GM20000 (cell line): ENCODE data around the gene DOK7.

Experiments used
- DNase-seq: peaks from one replicate; pipeline ENCODE4 v3.0.0; 2012; ENCODE audit warnings: low spot score
- CTCF ChIP-seq: IDR thresholded peaks from 2 replicates; pipeline ENCODE4 v1.5.1; 2012; ENCODE audit warnings: mild to moderate bottlenecking, control low read depth; ENCODE audit errors: extremely low read depth, missing control alignments

The DOK7 gene

DNA sequence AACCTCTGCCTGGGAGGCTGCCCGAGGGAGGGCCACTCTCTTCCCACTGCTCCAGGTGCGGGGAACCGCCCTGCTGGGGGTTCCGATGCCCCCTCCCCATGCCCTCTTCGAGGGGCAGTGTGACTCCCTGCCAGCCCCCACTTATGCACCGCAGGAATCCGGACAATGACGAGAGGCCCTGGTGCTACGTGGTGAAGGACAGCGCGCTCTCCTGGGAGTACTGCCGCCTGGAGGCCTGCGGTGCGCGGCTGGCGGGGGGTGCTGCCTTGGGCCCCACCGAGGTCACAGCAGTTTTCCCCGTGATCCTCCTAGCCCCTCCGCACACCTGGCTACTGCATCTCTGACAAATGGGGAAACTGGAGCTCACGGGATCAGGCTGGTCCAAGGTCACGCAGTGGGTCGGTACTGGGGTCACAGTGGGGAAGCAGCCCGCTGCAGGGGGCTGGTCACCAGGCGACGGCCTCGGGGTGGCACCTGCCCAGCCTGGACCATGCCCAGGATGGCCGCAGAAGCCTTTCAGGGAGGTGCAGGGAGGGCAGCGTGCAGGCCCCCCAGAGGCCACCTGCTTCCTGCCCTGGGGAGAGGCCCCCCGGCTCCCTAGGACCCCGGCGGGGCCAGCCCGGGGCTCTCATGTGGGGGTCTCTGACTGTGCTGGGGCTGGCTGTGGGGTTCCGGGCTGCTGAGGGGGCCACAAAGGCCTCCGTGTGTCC is 17.8 kb upstream of the DOK7 start:
- TF ChIP-seq CTCF: no peak
- DNase-seq: no peak

DNA sequence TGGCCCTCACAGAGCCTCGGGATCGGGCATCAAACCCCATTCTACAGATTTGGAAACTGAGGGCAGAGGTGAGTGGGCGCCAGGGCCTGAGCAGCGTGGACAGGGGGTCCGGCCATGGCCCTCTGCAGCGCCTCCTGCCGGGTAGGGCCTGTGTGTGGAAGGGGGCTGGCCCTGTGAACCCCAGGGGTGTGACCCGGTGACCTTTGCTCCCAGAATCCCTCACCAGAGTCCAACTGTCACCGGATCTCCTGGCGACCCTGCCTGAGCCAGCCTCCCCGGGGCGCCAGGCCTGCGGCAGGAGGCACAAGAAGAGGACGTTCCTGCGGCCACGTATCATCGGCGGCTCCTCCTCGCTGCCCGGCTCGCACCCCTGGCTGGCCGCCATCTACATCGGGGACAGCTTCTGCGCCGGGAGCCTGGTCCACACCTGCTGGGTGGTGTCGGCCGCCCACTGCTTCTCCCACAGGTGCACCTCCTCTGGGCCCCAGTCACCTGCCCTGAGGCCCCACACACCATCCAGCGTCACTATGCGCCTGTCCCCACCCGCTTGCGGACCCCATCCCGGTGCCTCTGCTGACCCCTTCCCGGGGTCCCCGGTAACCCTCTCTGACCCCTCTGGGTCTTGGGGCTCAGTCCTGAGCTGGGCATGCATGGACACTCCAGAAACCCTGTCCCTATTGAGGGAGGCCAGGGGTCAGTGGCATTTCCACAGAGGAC is 17.1 kb upstream of the DOK7 start:
- no peak for TF ChIP-seq CTCF
- DNase-seq: no peak

GRCh38 chr4:3446631-3447320 is 16.3 kb upstream of the DOK7 start:
- TF ChIP-seq CTCF: no peak
- no peak for DNase-seq

DNA sequence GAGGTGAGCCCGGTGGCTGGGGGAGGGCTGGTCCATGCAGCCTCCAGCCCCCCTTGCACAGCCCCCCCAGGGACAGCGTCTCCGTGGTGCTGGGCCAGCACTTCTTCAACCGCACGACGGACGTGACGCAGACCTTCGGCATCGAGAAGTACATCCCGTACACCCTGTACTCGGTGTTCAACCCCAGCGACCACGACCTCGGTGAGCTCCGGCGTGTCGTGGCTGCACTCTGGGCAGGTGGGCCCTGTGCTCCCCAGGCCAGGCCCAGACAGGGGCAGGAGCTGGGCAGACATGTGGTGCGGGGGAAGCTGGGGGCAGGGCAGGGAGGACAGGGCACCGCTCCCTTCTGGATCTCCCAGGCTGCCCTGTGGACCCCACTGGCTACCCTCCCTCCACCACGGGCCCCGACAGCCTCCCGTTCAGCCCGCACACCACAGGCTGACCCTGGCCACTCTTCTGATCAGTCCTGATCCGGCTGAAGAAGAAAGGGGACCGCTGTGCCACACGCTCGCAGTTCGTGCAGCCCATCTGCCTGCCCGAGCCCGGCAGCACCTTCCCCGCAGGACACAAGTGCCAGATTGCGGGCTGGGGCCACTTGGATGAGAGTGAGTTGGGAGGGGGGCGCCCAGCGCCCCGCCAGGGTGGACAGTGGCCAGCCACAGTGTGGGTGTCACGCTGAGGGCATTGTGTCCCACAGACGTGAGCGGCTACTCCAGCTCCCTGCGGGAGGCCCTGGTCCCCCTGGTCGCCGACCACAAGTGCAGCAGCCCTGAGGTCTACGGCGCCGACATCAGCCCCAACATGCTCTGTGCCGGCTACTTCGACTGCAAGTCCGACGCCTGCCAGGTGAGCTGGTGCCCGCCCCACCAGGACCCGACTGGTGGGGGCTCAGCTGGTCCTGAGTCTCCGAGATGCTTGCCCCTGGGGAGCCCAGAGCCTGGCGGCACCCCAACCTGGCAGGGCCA is 15.4 kb upstream of the DOK7 start:
- DNase-seq: no peak
- TF ChIP-seq CTCF: no peak

- no peak for TF ChIP-seq CTCF
- no peak for DNase-seq
Measured at GRCh38 chr4:3449047-3449573, 14.0 kb upstream of the DOK7 start.

DNA sequence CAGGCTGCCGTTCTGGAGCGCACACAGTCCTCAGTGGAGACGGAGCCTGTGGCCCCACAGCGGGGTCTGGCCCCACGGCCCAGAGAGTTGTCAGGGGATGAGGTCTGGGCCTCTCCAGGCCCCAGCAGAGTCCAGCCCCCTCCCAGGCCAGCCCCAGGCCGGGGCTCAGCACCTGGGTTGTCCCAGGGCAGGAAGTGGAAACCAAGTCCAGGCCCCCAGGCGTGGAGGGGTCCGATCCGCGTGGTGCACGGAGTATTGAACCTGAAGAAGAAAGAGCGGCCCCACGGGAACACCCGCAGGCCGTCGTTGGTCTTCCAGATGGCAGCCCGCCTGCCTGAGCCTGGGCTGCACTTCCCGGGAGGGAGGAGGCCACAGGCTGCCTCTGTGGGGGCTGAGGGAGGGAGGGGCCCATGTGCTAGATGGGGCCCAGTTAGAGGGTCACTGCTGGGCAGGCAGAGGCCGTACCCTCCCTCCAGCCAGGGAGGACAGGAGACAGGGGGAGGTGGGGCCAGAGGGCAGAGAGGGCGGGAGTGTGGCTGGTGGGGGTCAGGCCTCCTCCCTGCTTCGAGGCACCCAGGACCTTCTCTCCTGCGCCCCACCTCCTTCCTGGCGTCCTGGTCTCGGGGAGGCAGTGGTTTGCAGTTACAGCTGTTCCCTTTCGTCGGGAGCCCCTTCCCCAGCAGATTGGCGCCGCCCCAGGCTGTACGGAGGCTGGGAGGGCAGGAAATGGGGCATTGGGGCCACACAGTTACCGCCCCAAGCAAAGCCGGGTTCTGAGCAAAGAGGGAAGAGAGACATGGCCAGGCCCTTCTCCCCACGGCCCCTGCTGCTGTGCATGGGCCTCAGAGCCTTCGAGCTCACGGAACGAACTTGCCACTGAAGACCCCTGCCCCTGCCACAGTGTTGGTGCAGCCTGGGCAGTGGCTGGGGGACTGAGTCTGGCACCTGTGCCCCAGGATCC is 13.3 kb upstream of the DOK7 start:
- TF ChIP-seq CTCF: no peak
- DNase-seq: no peak
